Peyer's patch (tissue), 4 donors: ENCODE measurements around the gene GTPBP1. TPM values are rescaled to one million over a fixed set of nuclear protein-coding genes. Genes with fewer than 3 reads are reported as not detected.

ENCODE experiments used
- DNase-seq, 3 donors: peaks; one replicate each; pipeline ENCODE4 v3.0.0-alpha.2; 2017 to 2019
- H3K27ac ChIP-seq, 4 donors: fragments of 200-600 bp; sonication (generic); one replicate each; pipeline ENCODE4 v1.5.1; 2016 to 2019
- H3K27me3 ChIP-seq, 2 donors: fragments of 200-600 bp; sonication (generic); one replicate each; pipeline ENCODE4 v1.5.1; 2019
- H3K36me3 ChIP-seq, 3 donors: fragments of 200-600 bp; sonication (generic); one replicate each; pipeline ENCODE4 v1.5.1; 2016 to 2019
- H3K4me1 ChIP-seq, 4 donors: fragments of 200-600 bp; sonication (generic); one replicate each; pipeline ENCODE4 v1.5.1; 2016 to 2019
- H3K4me3 ChIP-seq, 4 donors: fragments of 200-600 bp; sonication (generic); 1 replicate in 3 of 4; 2 replicates in 1 of 4; pipeline ENCODE4 v1.5.1; 2016 to 2019; ENCODE audit warnings: mild to moderate bottlenecking in 1 of 4
- H3K9me3 ChIP-seq, 4 donors: fragments of 200-600 bp; sonication (generic); one replicate each; pipeline ENCODE4 v1.5.1; 2016 to 2019; ENCODE audit warnings: mild to moderate bottlenecking in 1 of 4
- CTCF ChIP-seq, 6 experiments: fragments of 450-650 bp in 4 of 6; fragments of 200-600 bp in 2 of 6; sonication (generic) in 1 of 6; IDR thresholded peaks; one replicate each; pipeline ENCODE4 v1.5.1; 2017 to 2019; ENCODE audit warnings: antibody characterized with exemption in 6 of 6, mild to moderate bottlenecking in 3 of 6, moderate library complexity in 1 of 6
- POLR2A ChIP-seq, 2 donors: fragments of 450-650 bp; IDR thresholded peaks; one replicate each; pipeline ENCODE4 v1.5.1; 2017; ENCODE audit warnings: antibody characterized with exemption in 2 of 2, mild to moderate bottlenecking in 2 of 2, moderate library complexity in 2 of 2
- total RNA-seq, 4 donors: library from RNA; depleted of rRNA; stranded (reverse); fragments of >200 nt; gene quantifications; one replicate each; pipeline ENCODE4 v1.1.0, GENCODE V29; 2016

The GTPBP1 gene
- total RNA-seq, 4 donors from 2014 or later, result 72.5 to 182 (median 131) TPM

GRCh38 chr22:38727123-38727522 lies 21.4 kb downstream of the GTPBP1 start:
- peaks cover 0 to under 1% (median 0%) of the 10 kb centered on the region in 4 donors for H3K4me1 ChIP-seq
- no peaks in the 10 kb centered on the region for H3K27me3 ChIP-seq
- DNase-seq, result no peak
- no peak overlapping the region for H3K4me3 ChIP-seq
- TF ChIP-seq POLR2A (IDR thresholded peaks at IDR 0.05) (no peak), CTCF (IDR thresholded peaks at IDR 0.05) (no peak)
- H3K9me3 ChIP-seq, result no peaks in the 10 kb centered on the region
- no peak overlapping the region for H3K27ac ChIP-seq
- H3K36me3 ChIP-seq, result peaks cover 0 to 100% (median 5%) of the 10 kb centered on the region in 3 donors

- no peak for DNase-seq
- no peak overlapping the region for H3K27ac ChIP-seq
- H3K27me3 ChIP-seq, result no peaks in the 10 kb centered on the region
- H3K4me1 ChIP-seq, result peaks cover 0 to 7% (median 0%) of the 10 kb centered on the region in 4 donors
- TF ChIP-seq POLR2A (IDR thresholded peaks at IDR 0.05) (no peak), CTCF (IDR thresholded peaks at IDR 0.05) (no peak)
- H3K4me3 ChIP-seq, result no peak overlapping the region
- peaks cover 0 to 100% (median 5%) of the 10 kb centered on the region in 3 donors for H3K36me3 ChIP-seq
- no peaks in the 10 kb centered on the region for H3K9me3 ChIP-seq
Observed at GRCh38 chr22:38727530-38728451, 22.0 kb downstream of the GTPBP1 start.

GRCh38 chr22:38728871-38729796 lies 23.4 kb downstream of the GTPBP1 start:
- peaks cover 0 to 88% (median 5%) of the 10 kb centered on the region in 3 donors for H3K36me3 ChIP-seq
- DNase-seq, result no peak
- no peaks in the 10 kb centered on the region for H3K9me3 ChIP-seq

GRCh38 chr22:38729946-38730345 lies 24.2 kb downstream of the GTPBP1 start:
- H3K4me3 ChIP-seq, result no peak overlapping the region
- no peak for DNase-seq
- no peaks in the 10 kb centered on the region for H3K9me3 ChIP-seq
- no peak overlapping the region for H3K27ac ChIP-seq
- peaks cover 0 to 29% (median 1%) of the 10 kb centered on the region in 4 donors for H3K4me1 ChIP-seq
- TF ChIP-seq POLR2A (IDR thresholded peaks at IDR 0.05) (no peak), CTCF (IDR thresholded peaks at IDR 0.05) (no peak)
- H3K27me3 ChIP-seq, result no peaks in the 10 kb centered on the region
- peaks cover 0 to 82% (median 5%) of the 10 kb centered on the region in 3 donors for H3K36me3 ChIP-seq

More at GRCh38 chr22:38728871-38729796, 23.4 kb downstream of the GTPBP1 start:
- Histone ChIP-seq H3K4me3 (no peak overlapping the region), H3K27me3 (no peaks in the 10 kb centered on the region), H3K4me1 (peaks cover 0 to 21% (median 1%) of the 10 kb centered on the region in 4 donors), H3K27ac (no peak overlapping the region)
- no peak for TF ChIP-seq CTCF (IDR thresholded peaks at IDR 0.05)
- no peak for TF ChIP-seq POLR2A (IDR thresholded peaks at IDR 0.05)

- H3K9me3 ChIP-seq, result no peaks in the 10 kb centered on the region
- no peak overlapping the region for H3K27ac ChIP-seq
- peaks cover 0 to 34% (median 1%) of the 10 kb centered on the region in 4 donors for H3K4me1 ChIP-seq
- peaks cover 0 to 82% (median 5%) of the 10 kb centered on the region in 3 donors for H3K36me3 ChIP-seq
- TF ChIP-seq CTCF (IDR thresholded peaks at IDR 0.05), result no peak
- no peak for TF ChIP-seq POLR2A (IDR thresholded peaks at IDR 0.05)
- no peaks in the 10 kb centered on the region for H3K27me3 ChIP-seq
- DNase-seq, result no peak
- no peak overlapping the region for H3K4me3 ChIP-seq
Observed at GRCh38 chr22:38730411-38730871, 24.7 kb downstream of the GTPBP1 start.
